Measurements from ENCODE around the gene TMPRSS6.

DNA sequence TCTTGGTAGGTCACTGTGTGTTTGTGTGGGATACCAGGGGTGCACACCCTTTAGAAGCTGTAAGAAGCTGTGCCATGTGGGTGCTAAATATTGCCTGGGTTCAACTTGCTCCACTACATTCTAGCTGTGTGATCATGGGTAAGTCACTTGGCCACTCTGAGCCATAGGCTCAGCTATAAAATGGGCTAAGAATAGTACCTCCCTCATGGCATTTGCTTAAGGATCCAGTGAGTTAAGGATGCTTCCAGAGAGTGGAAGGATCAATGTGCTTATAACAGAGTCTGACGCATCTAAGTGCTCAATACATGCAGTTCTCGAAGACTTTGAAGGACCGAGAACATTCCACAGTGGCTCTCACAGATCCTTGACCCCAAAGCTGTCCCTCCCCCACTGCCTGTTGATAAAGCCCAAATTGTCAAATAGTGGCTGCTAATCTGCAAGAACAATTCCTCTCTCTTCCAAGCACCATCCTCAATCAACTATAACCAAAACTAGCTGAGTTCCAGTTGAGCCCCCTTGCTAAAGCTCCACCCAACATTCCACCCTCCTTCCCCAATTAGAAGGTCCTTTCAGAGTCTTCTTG lies 13.2 kb upstream of the TMPRSS6 start:
- TF ChIP-seq, protein P1, sequence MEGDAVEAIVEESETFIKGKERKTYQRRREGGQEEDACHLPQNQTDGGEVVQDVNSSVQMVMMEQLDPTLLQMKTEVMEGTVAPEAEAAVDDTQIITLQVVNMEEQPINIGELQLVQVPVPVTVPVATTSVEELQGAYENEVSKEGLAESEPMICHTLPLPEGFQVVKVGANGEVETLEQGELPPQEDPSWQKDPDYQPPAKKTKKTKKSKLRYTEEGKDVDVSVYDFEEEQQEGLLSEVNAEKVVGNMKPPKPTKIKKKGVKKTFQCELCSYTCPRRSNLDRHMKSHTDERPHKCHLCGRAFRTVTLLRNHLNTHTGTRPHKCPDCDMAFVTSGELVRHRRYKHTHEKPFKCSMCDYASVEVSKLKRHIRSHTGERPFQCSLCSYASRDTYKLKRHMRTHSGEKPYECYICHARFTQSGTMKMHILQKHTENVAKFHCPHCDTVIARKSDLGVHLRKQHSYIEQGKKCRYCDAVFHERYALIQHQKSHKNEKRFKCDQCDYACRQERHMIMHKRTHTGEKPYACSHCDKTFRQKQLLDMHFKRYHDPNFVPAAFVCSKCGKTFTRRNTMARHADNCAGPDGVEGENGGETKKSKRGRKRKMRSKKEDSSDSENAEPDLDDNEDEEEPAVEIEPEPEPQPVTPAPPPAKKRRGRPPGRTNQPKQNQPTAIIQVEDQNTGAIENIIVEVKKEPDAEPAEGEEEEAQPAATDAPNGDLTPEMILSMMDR (conservative IDR thresholded peaks at IDR 0.05 in 1 of 2, IDR thresholded peaks at IDR 0.05 in 1 of 2; ENCODE audit: extremely low read depth in 1 of 2, insufficient read depth in 1 of 2, low read depth in 1 of 2, low read length in 2 of 2) = no peak
- TF ChIP-seq EZH2 (IDR thresholded peaks at IDR 0.05; ENCODE audit: borderline replicate concordance, low read length) = no peak

All from mammary epithelial cell (primary cell).